KMS-11 (cell line): ENCODE measurements around the gene NR2F1-AS1.

Experiments used
- H2AFZ ChIP-seq: fragments of 200-600 bp; sonication (generic); 2 replicates; pipeline ENCODE4 v1.6.1; 2016; ENCODE audit warnings: antibody characterized with exemption, mixed run types, low read depth
- H3K27ac ChIP-seq: fragments of 200-600 bp; sonication (generic); 2 replicates; pipeline ENCODE4 v1.6.1; 2016; ENCODE audit warnings: mild to moderate bottlenecking, mixed run types
- H3K27me3 ChIP-seq: fragments of 200-600 bp; sonication (generic); 2 replicates; pipeline ENCODE4 v1.6.1; 2017; ENCODE audit warnings: mild to moderate bottlenecking, low read depth, mixed run types, moderate library complexity; ENCODE audit not compliant: insufficient read depth
- H3K36me3 ChIP-seq: fragments of 200-600 bp; sonication (generic); 2 replicates; pipeline ENCODE4 v1.6.1; 2017; ENCODE audit warnings: mild to moderate bottlenecking, mixed run types; ENCODE audit not compliant: insufficient read depth
- H3K4me1 ChIP-seq: fragments of 200-600 bp; sonication (generic); 2 replicates; pipeline ENCODE4 v1.6.1; 2016; ENCODE audit warnings: mild to moderate bottlenecking, low read depth, mixed run types; ENCODE audit not compliant: poor library complexity, severe bottlenecking
- H3K4me2 ChIP-seq: fragments of 200-600 bp; sonication (generic); 2 replicates; pipeline ENCODE4 v1.7.0; 2016; ENCODE audit warnings: mild to moderate bottlenecking, mixed run types
- H3K4me3 ChIP-seq: fragments of 200-600 bp; sonication (generic); IDR thresholded peaks from 2 replicates; pipeline ENCODE4 v1.6.1; 2017; ENCODE audit warnings: low read depth, low read length, mixed read lengths; ENCODE audit not compliant: insufficient read depth
- H3K79me2 ChIP-seq: fragments of 200-600 bp; sonication (generic); 2 replicates; pipeline ENCODE4 v1.6.1; 2016; ENCODE audit warnings: low read depth, mixed run types; ENCODE audit not compliant: insufficient read depth
- H3K9ac ChIP-seq: fragments of 200-600 bp; sonication (generic); 2 replicates; pipeline ENCODE4 v1.6.1; 2016; ENCODE audit warnings: mild to moderate bottlenecking, mixed run types
- H4K20me1 ChIP-seq: fragments of 200-600 bp; sonication (generic); 2 replicates; pipeline ENCODE4 v1.6.1; 2016; ENCODE audit warnings: mild to moderate bottlenecking, mixed run types; ENCODE audit not compliant: insufficient read depth
- TF ChIP-seq, protein P1 (sequence below): fragments of 200-600 bp; sonication (generic); conservative IDR thresholded peaks from 2 replicates; pipeline ENCODE4 v1.6.1; 2017; ENCODE audit warnings: low read depth, mild to moderate bottlenecking, antibody characterized with exemption, low read length, moderate library complexity, mixed read lengths

Gene NR2F1-AS1

DNA sequence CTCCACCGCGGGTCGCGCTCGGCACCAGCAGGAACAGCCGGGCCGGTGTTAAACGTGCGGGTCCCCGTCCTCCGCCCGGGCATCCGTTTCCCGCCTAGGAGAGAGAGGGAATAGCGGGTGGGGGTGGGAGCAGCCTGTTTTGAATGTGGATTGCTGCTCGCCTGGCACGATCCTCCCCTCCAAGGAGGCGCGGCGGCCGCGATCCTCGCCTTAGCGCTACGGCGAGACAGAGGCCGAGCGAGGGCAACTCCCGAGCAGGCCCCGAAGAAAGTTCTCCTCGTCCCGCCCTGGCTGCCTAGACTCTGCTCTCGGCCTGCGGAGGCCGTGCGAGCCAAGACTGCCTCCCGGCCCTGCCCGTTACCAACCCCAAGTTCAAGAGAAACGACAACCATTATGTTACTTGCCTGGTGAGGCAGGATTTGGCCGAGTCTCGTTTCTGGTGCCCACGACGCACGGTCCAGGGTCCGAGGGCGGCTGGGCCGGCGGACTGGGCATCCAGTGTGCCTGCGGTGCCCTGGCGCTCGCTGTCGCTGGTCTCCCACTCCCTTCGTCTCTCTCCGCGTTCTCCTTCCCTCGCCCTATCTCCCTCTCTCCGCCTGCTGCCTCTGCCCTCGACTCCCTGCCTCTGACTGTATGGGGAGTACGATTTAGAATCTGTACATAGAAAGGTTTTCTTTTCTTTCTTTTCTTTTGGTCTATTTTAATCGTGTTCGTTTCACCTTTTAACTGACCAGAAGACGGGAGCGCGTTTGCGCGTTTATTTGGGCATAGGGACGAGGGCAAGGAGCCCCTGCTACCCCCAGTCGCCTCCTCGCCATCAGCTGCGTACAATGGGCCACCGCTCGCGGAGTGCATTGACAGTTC lies 724 bp downstream of the NR2F1-AS1 start:
- no peaks in the 10 kb centered on the region for H3K79me2 ChIP-seq
- H3K4me3 ChIP-seq: no peak overlapping the region
- H4K20me1 ChIP-seq: no peaks in the 10 kb centered on the region
- peak overlapping the region; percentile 8; the same call in 1 of the 2 replicates for H3K9ac ChIP-seq
- H3K27me3 ChIP-seq: no peaks in the 10 kb centered on the region
- H3K27ac ChIP-seq: no peak overlapping the region
- no peaks in the 10 kb centered on the region for H3K36me3 ChIP-seq
- peak overlapping the region; percentile 89 for H2AFZ ChIP-seq
- peak overlapping the region; percentile 80 for H3K4me2 ChIP-seq
- peaks cover 6% of the 10 kb centered on the region for H3K4me1 ChIP-seq
- TF ChIP-seq, protein P1, sequence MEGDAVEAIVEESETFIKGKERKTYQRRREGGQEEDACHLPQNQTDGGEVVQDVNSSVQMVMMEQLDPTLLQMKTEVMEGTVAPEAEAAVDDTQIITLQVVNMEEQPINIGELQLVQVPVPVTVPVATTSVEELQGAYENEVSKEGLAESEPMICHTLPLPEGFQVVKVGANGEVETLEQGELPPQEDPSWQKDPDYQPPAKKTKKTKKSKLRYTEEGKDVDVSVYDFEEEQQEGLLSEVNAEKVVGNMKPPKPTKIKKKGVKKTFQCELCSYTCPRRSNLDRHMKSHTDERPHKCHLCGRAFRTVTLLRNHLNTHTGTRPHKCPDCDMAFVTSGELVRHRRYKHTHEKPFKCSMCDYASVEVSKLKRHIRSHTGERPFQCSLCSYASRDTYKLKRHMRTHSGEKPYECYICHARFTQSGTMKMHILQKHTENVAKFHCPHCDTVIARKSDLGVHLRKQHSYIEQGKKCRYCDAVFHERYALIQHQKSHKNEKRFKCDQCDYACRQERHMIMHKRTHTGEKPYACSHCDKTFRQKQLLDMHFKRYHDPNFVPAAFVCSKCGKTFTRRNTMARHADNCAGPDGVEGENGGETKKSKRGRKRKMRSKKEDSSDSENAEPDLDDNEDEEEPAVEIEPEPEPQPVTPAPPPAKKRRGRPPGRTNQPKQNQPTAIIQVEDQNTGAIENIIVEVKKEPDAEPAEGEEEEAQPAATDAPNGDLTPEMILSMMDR: no peak

GRCh38 chr5:93579692-93580062 lies 1.3 kb downstream of the NR2F1-AS1 start:
- Histone ChIP-seq H3K79me2 (no peaks in the 10 kb centered on the region), H4K20me1 (no peaks in the 10 kb centered on the region), H3K4me3 (no peak overlapping the region), H3K27ac (no peak overlapping the region), H3K9ac (no peak overlapping the region), H3K27me3 (no peaks in the 10 kb centered on the region), H3K4me1 (peaks cover 6% of the 10 kb centered on the region), H2AFZ (peak overlapping the region; percentile 89), H3K4me2 (peak overlapping the region; percentile 80; the same call in 1 of the 2 replicates), H3K36me3 (no peaks in the 10 kb centered on the region)
- TF ChIP-seq, protein P1: no peak

GRCh38 chr5:93578813-93579691 lies 2.0 kb downstream of the NR2F1-AS1 start:
- Histone ChIP-seq H3K27me3 (no peaks in the 10 kb centered on the region), H3K4me2 (no peak overlapping the region), H3K4me1 (peaks cover 6% of the 10 kb centered on the region), H3K79me2 (no peaks in the 10 kb centered on the region), H2AFZ (no peak overlapping the region), H3K27ac (no peak overlapping the region), H3K4me3 (no peak overlapping the region), H3K36me3 (no peaks in the 10 kb centered on the region), H3K9ac (no peak overlapping the region), H4K20me1 (no peaks in the 10 kb centered on the region)
- TF ChIP-seq, protein P1: no peak

DNA sequence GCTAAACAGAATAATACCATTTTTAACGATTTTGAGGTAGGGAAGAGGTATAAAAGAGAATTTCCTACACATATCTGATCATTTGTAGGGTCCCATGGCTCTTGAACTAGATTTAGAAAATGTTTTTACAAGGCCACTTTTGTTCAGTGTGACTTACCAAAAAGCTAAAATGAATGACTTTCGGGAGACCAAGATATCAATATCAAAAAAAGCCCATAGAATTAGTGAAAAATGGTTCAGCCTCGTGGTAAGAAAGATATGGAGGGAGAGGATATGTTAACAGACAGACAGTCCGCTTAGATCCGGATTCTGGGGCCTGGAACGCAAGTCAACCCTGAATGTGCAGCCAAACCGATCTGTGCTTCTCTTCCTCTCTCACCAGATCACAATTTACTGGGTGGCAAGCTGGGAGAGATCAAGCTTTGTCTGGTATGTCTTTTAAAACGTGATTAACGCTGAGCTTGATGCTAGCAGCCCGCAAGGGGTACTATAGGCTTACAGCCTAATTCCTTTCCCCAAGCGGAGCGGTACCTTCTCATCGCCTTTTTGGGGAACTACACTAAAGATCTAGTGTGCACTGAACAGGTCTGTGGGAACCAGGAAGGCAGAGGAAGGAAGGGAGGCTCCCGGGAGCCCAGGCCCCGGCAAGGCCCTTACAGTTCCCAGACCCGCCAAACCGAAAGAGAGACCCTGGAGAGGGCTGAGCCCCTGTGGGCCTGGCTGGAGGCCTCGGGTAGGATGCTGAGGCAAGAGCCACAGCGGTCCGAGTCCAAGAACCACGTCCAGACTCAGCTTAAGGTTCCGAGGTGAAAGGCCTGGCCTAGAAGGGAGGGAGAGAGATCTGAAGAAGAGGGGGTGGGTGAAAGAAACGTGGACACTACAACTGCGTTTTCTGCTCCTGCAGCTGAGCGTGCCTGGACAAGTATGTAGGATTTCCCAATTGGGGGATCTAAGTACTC lies 2.9 kb downstream of the NR2F1-AS1 start:
- Histone ChIP-seq H3K79me2 (no peaks in the 10 kb centered on the region), H3K36me3 (no peaks in the 10 kb centered on the region), H3K4me2 (no peak overlapping the region), H2AFZ (no peak overlapping the region), H3K9ac (no peak overlapping the region), H3K4me3 (no peak overlapping the region), H3K4me1 (peaks cover 6% of the 10 kb centered on the region), H3K27me3 (no peaks in the 10 kb centered on the region), H3K27ac (no peak overlapping the region), H4K20me1 (no peaks in the 10 kb centered on the region)
- TF ChIP-seq, protein P1: no peak
